ENCODE data around the gene PIGW. TPM values are rescaled to one million over a fixed set of nuclear protein-coding genes. Genes with fewer than 3 reads are reported as not detected.

Gene PIGW
- total and polyA plus RNA-seq, 2 experiments from 2014 or later = 5.5 to 15.8 TPM

DNA sequence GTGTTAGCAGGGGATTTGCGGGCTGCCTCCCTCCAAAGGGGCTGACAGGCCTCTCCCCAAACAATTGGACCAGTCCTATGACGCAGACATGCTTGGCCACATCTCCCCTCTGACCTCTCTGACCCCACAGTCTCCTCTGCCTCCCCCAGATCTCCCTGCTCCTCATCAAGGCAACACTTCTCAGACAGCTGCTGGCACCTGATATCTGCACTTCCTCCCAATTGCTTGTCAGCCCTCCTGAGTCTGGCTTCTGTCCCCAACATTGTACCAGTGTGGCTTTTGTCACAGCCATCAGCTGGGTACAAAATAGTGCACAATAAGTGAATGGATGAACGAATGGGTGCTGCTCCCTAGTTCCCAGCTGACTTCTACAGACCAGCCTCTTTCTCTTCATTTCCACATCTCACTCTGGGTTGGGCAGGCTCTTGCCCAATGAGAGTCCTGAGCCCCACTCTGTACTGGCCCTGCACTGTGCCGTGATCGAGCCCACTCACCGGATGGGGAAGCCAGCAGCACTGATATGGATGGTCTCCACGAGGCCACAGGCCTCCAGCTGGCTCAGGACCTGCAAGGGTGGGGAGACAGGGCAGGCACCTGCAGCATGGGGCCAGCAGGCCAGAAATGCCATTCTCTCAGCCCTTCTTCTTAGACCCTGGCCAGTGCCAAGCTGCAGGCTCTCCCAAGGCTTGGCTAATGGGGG lies 31.2 kb upstream of the PIGW start:
- no peaks in the 10 kb centered on the region for H3K4me1 Mint-ChIP-seq
- H3K36me3 ChIP-seq (ENCODE audit: insufficient read depth) = peaks cover 21% of the 10 kb centered on the region

More for the DNA sequence above, 31.2 kb upstream of the PIGW start:
- no peak for ATAC-seq
- Mint-ChIP-seq H3K9me3 (no peaks in the 10 kb centered on the region), H3K27ac (no peak overlapping the region), H3K4me3 (no peak overlapping the region), H3K27me3 (ENCODE audit: insufficient read depth, low read depth, poor library complexity) (peaks cover 7% of the 10 kb centered on the region), H3K36me3 (ENCODE audit: low read depth) (peaks cover 89% of the 10 kb centered on the region)
- Histone ChIP-seq H3K4me3 (no peak overlapping the region), H3F3A (replicated peaks; ENCODE audit: low read depth) (no peaks in the 10 kb centered on the region), H3K4me2 (no peak overlapping the region), H3K9me2 (ENCODE audit: insufficient read depth) (no peaks in the 10 kb centered on the region), H3K27me3 (ENCODE audit: insufficient read depth) (no peaks in the 10 kb centered on the region), H3K27ac (ENCODE audit: low read depth) (no peak overlapping the region), H3K4me1 (ENCODE audit: insufficient read depth) (no peaks in the 10 kb centered on the region), H4K20me1 (replicated peaks; ENCODE audit: insufficient read depth) (peaks cover 4% of the 10 kb centered on the region), H3K79me2 (replicated peaks; ENCODE audit: insufficient read depth) (no peaks in the 10 kb centered on the region), H2AFZ (no peak overlapping the region)
- TF ChIP-seq, protein P1, sequence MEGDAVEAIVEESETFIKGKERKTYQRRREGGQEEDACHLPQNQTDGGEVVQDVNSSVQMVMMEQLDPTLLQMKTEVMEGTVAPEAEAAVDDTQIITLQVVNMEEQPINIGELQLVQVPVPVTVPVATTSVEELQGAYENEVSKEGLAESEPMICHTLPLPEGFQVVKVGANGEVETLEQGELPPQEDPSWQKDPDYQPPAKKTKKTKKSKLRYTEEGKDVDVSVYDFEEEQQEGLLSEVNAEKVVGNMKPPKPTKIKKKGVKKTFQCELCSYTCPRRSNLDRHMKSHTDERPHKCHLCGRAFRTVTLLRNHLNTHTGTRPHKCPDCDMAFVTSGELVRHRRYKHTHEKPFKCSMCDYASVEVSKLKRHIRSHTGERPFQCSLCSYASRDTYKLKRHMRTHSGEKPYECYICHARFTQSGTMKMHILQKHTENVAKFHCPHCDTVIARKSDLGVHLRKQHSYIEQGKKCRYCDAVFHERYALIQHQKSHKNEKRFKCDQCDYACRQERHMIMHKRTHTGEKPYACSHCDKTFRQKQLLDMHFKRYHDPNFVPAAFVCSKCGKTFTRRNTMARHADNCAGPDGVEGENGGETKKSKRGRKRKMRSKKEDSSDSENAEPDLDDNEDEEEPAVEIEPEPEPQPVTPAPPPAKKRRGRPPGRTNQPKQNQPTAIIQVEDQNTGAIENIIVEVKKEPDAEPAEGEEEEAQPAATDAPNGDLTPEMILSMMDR (conservative IDR thresholded peaks at IDR 0.05; ENCODE audit: low read depth in 2 of 2) = no peak
- TF ChIP-seq JUNB (IDR thresholded peaks at IDR 0.05; ENCODE audit: unreplicated experiment) (no peak), EZH2phosphoT487 (IDR thresholded peaks at IDR 0.05; ENCODE audit: unreplicated experiment) (no peak), ZNF114 (CRISPR knock-in tag; IDR thresholded peaks at IDR 0.05) (no peak), NANOG (IDR thresholded peaks at IDR 0.05; ENCODE audit: borderline replicate concordance) (no peak), CREB1 (CRISPR knock-in tag; IDR thresholded peaks at IDR 0.05; ENCODE audit: low read depth) (no peak), EZH2 (IDR thresholded peaks at IDR 0.05; ENCODE audit: low read depth, unreplicated experiment) (no peak)
- TF ChIP-seq, protein P2, sequence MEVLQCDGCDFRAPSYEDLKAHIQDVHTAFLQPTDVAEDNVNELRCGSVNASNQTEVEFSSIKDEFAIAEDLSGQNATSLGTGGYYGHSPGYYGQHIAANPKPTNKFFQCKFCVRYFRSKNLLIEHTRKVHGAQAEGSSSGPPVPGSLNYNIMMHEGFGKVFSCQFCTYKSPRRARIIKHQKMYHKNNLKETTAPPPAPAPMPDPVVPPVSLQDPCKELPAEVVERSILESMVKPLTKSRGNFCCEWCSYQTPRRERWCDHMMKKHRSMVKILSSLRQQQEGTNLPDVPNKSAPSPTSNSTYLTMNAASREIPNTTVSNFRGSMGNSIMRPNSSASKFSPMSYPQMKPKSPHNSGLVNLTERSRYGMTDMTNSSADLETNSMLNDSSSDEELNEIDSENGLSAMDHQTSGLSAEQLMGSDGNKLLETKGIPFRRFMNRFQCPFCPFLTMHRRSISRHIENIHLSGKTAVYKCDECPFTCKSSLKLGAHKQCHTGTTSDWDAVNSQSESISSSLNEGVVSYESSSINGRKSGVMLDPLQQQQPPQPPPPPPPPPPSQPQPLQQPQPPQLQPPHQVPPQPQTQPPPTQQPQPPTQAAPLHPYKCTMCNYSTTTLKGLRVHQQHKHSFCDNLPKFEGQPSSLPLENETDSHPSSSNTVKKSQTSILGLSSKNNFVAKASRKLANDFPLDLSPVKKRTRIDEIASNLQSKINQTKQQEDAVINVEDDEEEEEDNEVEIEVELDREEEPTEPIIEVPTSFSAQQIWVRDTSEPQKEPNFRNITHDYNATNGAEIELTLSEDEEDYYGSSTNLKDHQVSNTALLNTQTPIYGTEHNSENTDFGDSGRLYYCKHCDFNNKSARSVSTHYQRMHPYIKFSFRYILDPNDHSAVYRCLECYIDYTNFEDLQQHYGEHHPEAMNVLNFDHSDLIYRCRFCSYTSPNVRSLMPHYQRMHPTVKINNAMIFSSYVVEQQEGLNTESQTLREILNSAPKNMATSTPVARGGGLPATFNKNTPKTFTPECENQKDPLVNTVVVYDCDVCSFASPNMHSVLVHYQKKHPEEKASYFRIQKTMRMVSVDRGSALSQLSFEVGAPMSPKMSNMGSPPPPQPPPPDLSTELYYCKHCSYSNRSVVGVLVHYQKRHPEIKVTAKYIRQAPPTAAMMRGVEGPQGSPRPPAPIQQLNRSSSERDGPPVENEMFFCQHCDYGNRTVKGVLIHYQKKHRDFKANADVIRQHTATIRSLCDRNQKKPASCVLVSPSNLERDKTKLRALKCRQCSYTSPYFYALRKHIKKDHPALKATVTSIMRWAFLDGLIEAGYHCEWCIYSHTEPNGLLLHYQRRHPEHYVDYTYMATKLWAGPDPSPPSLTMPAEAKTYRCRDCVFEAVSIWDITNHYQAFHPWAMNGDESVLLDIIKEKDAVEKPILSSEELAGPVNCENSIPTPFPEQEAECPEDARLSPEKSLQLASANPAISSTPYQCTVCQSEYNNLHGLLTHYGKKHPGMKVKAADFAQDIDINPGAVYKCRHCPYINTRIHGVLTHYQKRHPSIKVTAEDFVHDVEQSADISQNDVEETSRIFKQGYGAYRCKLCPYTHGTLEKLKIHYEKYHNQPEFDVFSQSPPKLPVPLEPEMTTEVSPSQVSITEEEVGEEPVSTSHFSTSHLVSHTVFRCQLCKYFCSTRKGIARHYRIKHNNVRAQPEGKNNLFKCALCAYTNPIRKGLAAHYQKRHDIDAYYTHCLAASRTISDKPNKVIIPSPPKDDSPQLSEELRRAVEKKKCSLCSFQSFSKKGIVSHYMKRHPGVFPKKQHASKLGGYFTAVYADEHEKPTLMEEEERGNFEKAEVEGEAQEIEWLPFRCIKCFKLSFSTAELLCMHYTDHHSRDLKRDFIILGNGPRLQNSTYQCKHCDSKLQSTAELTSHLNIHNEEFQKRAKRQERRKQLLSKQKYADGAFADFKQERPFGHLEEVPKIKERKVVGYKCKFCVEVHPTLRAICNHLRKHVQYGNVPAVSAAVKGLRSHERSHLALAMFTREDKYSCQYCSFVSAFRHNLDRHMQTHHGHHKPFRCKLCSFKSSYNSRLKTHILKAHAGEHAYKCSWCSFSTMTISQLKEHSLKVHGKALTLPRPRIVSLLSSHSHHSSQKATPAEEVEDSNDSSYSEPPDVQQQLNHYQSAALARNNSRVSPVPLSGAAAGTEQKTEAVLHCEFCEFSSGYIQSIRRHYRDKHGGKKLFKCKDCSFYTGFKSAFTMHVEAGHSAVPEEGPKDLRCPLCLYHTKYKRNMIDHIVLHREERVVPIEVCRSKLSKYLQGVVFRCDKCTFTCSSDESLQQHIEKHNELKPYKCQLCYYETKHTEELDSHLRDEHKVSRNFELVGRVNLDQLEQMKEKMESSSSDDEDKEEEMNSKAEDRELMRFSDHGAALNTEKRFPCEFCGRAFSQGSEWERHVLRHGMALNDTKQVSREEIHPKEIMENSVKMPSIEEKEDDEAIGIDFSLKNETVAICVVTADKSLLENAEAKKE (CRISPR knock-in tag; IDR thresholded peaks at IDR 0.05) = no peak
- TF ChIP-seq, protein P3, sequence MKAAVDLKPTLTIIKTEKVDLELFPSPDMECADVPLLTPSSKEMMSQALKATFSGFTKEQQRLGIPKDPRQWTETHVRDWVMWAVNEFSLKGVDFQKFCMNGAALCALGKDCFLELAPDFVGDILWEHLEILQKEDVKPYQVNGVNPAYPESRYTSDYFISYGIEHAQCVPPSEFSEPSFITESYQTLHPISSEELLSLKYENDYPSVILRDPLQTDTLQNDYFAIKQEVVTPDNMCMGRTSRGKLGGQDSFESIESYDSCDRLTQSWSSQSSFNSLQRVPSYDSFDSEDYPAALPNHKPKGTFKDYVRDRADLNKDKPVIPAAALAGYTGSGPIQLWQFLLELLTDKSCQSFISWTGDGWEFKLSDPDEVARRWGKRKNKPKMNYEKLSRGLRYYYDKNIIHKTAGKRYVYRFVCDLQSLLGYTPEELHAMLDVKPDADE (IDR thresholded peaks at IDR 0.05) = no peak
- no peak for DNase-seq (ENCODE audit: low spot score)
